Activated naive CD4-positive, alpha-beta T cell treated with anti-CD3 and anti-CD28 coated beads, Interleukin-2, amount 10 ng/mL, durations not matched to agents 7 days and 5 days (primary cell): Measurements from ENCODE around the gene DNAJC25.
"Not testable (repeated sequence)": the region's sequence is repeated elsewhere in the genome, so short reads cannot be mapped to it uniquely, and the experiment has no call there.

Source experiments
- CTCF ChIA-PET: fragments of 350-600 bp; sonication (Branson Sonifier 250); formaldehyde crosslinking; loops from one replicate; lab custom pipeline; 2021; ENCODE audit warnings: antibody characterized with exemption; lab: Charles Lee
- DNase-seq: peaks from one replicate; pipeline ENCODE4 v3.0.0-alpha.2; 2020
- H3K27ac Mint-ChIP-seq: one replicate; pipeline ENCODE4 v1.8.0; 2021; ENCODE audit warnings: mild to moderate bottlenecking, moderate library complexity, mixed read lengths
- H3K27me3 Mint-ChIP-seq: one replicate; pipeline ENCODE4 v1.8.0; 2021; ENCODE audit warnings: mild to moderate bottlenecking, mixed read lengths
- H3K36me3 Mint-ChIP-seq: one replicate; pipeline ENCODE4 v1.8.0; 2021; ENCODE audit warnings: mixed read lengths
- H3K4me1 Mint-ChIP-seq: one replicate; pipeline ENCODE4 v1.8.0; 2021; ENCODE audit warnings: mixed read lengths
- H3K4me3 Mint-ChIP-seq: one replicate; pipeline ENCODE4 v1.8.0; 2021; ENCODE audit warnings: mild to moderate bottlenecking, moderate library complexity, mixed read lengths
- H3K9me3 Mint-ChIP-seq: one replicate; pipeline ENCODE4 v1.8.0; 2021; ENCODE audit warnings: mixed read lengths

DNAJC25 gene

DNA sequence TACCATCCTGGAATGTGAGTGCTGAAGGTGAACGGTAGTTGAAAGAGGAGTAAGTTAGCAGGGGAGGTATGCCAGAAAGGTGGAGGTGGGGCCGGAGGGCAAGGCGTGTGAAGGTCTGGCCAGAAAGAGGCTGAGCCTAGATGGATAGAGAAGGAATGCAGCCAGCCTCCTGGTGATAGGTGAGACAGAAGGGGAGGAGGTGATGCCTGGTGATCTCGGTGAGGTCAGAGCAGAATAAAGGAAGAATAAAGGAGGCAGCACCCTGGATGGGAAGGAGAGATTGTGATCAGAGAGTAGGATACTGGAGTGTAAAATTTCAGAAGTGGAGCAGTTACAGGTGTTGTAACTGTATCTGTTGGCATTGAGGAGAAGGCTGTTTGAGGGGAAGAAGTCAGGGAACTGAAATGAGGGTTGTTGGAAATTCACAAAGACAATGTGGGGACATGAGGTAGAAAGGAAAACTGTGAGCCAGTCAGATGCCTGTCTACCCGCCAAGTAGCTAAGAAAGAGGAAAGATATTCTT lies 32.2 kb downstream of the DNAJC25 start:
- Mint-ChIP-seq H3K36me3 (peaks cover 30% of the 10 kb centered on the region), H3K27me3 (peaks cover 4% of the 10 kb centered on the region), H3K27ac (peak overlapping the region; percentile 94), H3K4me3 (peak overlapping the region; percentile 94), H3K9me3 (no peaks in the 10 kb centered on the region), H3K4me1 (peaks cover 34% of the 10 kb centered on the region)
- no peak for DNase-seq
- CTCF ChIA-PET, result interaction anchor here (0.6 kb wide), 1 partner anchor 963 kb away, joined by 3 read pairs; no protein-coding TSS in a partner anchor

GRCh38 chr9:111668026-111668573 lies 37.0 kb downstream of the DNAJC25 start:
- no peak overlapping the region for H3K4me3 Mint-ChIP-seq
- CTCF ChIA-PET, result no interaction called here
- H3K9me3 Mint-ChIP-seq, result no peaks in the 10 kb centered on the region
- no peaks in the 10 kb centered on the region for H3K27me3 Mint-ChIP-seq
- DNase-seq, result no peak
- H3K36me3 Mint-ChIP-seq, result peaks cover 43% of the 10 kb centered on the region
- no peak overlapping the region for H3K27ac Mint-ChIP-seq
- peaks cover 21% of the 10 kb centered on the region for H3K4me1 Mint-ChIP-seq

DNA sequence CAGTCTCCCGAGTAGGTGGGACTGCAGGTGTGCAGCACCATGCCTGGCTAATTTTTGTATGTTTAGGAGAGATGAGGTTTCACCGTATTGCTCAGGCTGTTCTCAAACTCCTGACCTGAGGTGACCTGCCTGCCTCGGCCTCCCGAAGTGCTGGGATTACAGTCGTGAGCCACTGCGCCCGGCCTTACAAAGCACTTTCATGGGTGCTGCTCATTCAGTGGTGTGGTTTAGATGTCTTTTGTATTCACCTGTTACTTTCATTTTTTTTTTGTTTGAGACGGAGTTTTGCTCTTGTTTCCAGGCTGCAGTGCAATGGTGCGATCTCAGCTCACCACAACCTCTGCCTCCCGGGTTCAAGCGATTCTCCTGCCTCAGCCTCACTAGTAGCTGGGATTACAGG lies 37.5 kb downstream of the DNAJC25 start:
- H3K4me3 Mint-ChIP-seq, H3K27me3 Mint-ChIP-seq, H3K27ac Mint-ChIP-seq, H3K9me3 Mint-ChIP-seq, CTCF ChIA-PET, DNase-seq: not testable (repeated sequence)
- H3K36me3 Mint-ChIP-seq, result peaks cover 39% of the 10 kb centered on the region
- H3K4me1 Mint-ChIP-seq, result peaks cover 16% of the 10 kb centered on the region

GRCh38 chr9:111674319-111674718 lies 43.2 kb downstream of the DNAJC25 start:
- DNase-seq, result no peak
- CTCF ChIA-PET, result no interaction called here

GRCh38 chr9:111676116-111676515 lies 45.0 kb downstream of the DNAJC25 start:
- Mint-ChIP-seq H3K36me3 (peaks cover 20% of the 10 kb centered on the region), H3K27me3 (no peaks in the 10 kb centered on the region), H3K27ac (no peak overlapping the region), H3K9me3 (no peaks in the 10 kb centered on the region), H3K4me1 (no peaks in the 10 kb centered on the region), H3K4me3 (no peak overlapping the region)
- no peak for DNase-seq
- CTCF ChIA-PET, result no interaction called here

More at GRCh38 chr9:111674319-111674718, 43.2 kb downstream of the DNAJC25 start:
- Mint-ChIP-seq H3K27me3 (no peaks in the 10 kb centered on the region), H3K27ac (no peak overlapping the region), H3K9me3 (no peaks in the 10 kb centered on the region), H3K4me3 (no peak overlapping the region), H3K4me1 (no peaks in the 10 kb centered on the region), H3K36me3 (peaks cover 28% of the 10 kb centered on the region)

DNA sequence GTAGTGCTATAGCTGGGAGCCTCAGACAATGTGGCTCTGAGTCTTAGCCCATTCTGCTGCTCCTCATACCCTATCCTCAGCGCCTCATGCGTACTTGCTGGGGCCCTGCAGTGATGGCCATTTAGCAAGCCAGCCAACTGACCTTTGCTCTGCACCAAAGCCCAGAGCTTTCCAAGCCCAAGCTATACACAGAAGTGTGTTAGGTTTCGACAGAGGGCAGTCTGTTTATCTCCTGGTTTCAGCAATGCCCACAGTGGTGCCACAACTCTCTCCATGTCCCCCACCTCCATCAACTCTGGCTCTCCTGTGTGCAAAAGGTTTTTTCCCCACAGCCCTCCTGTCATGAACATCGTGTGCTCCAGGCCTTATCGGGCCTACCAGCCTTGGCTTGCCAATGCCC lies 47.2 kb downstream of the DNAJC25 start:
- CTCF ChIA-PET, result no interaction called here
- H3K9me3 Mint-ChIP-seq, result no peaks in the 10 kb centered on the region
- H3K4me1 Mint-ChIP-seq, result no peaks in the 10 kb centered on the region
- H3K27me3 Mint-ChIP-seq, result no peaks in the 10 kb centered on the region
- no peak overlapping the region for H3K4me3 Mint-ChIP-seq
- no peak for DNase-seq
- H3K36me3 Mint-ChIP-seq, result peaks cover 19% of the 10 kb centered on the region
- no peak overlapping the region for H3K27ac Mint-ChIP-seq

DNA sequence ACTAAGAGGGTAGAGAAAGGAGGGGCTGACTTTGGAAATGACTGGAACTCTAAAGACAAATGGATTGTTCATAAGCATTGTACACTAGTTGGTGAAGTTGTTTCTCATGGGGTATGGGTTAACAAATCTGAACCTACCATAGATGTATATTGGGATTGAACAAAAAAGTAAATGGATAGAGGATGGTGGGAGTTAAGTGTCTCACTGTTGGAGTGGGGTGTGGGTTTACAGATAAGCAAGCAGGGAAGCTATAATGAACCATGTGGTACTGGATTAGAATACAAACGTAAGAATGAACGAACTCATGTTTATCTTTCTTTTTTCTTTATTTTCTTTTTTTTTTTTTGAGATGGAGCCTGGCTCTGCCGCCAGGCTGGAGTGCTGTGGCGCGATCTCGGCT lies 48.1 kb downstream of the DNAJC25 start:
- Mint-ChIP-seq H3K4me1 (no peaks in the 10 kb centered on the region), H3K36me3 (peaks cover 18% of the 10 kb centered on the region), H3K27me3 (no peaks in the 10 kb centered on the region), H3K27ac (no peak overlapping the region), H3K4me3 (no peak overlapping the region), H3K9me3 (no peaks in the 10 kb centered on the region)
- DNase-seq, result no peak
- CTCF ChIA-PET, result no interaction called here

DNA sequence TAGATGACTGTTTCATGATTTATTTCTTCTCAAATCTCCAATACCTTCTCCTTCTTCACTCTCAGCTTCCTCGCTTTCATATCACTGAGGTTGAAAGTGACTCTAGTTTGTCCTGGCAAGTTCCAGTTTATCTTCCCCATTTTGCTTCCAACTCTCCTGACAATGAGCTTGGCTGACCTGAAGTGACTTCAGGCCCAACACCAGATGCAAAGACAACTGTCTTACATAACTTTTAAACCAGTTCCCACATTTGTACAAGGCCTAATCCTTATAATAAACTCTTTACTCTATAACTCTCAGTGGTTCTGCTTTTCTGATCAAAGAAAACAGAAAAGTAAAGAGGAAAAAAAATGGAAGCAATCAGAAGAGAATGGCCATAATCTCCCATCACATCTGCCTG lies 52.3 kb downstream of the DNAJC25 start:
- no peaks in the 10 kb centered on the region for H3K4me1 Mint-ChIP-seq
- no peak overlapping the region for H3K4me3 Mint-ChIP-seq
- DNase-seq, result no peak
- H3K27ac Mint-ChIP-seq, result no peak overlapping the region
- H3K36me3 Mint-ChIP-seq, result peaks cover 8% of the 10 kb centered on the region
- CTCF ChIA-PET, result no interaction called here
- no peaks in the 10 kb centered on the region for H3K27me3 Mint-ChIP-seq
- no peaks in the 10 kb centered on the region for H3K9me3 Mint-ChIP-seq

DNA sequence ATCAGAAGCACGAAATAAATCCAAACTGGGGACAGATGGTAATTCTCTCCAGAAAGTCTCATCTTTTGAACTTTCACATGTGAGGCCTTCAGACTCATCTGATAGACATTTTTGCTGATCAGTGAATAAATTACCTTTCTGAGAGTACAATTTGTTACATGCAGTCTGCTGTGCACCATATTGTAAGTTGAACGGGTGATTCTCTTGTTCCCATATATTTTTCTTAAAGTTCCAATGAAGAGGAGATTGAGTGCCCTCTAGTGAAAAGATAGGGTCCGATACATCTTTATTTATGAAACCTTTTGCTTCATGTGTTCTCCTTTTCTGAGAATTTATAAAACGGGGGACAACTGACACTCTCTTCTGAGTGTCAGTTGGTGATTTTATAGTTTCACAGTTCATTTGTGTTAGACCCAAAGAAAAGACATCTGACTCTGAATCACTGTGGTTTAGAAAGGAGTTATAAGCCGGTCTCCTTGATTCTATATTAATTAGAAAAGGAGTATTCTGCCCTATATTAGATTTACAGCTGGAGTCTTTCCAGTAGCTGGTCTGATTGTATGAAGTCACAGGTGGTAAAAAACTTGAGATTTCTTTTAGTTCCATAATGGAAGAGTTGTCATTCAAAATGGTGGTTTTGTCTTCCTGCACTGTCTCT lies 60.7 kb downstream of the DNAJC25 start:
- CTCF ChIA-PET, result interaction anchor here (3.6 kb wide), 1 partner anchor 94 kb away, joined by 26 read pairs; no protein-coding TSS in a partner anchor
- DNase-seq, result no peak

GRCh38 chr9:111696796-111697195 lies 65.7 kb downstream of the DNAJC25 start:
- DNase-seq, result no peak
- no peak overlapping the region for H3K4me3 Mint-ChIP-seq
- H3K36me3 Mint-ChIP-seq, result peaks cover 8% of the 10 kb centered on the region
- no peaks in the 10 kb centered on the region for H3K9me3 Mint-ChIP-seq
- no peak overlapping the region for H3K27ac Mint-ChIP-seq
- CTCF ChIA-PET, result no interaction called here
- no peaks in the 10 kb centered on the region for H3K27me3 Mint-ChIP-seq
- peaks cover 5% of the 10 kb centered on the region for H3K4me1 Mint-ChIP-seq

More for the DNA sequence above, 60.7 kb downstream of the DNAJC25 start:
- H3K9me3 Mint-ChIP-seq, result no peaks in the 10 kb centered on the region
- no peaks in the 10 kb centered on the region for H3K27me3 Mint-ChIP-seq
- H3K4me1 Mint-ChIP-seq, result peaks cover 2% of the 10 kb centered on the region
- no peak overlapping the region for H3K27ac Mint-ChIP-seq
- peaks cover 1% of the 10 kb centered on the region for H3K36me3 Mint-ChIP-seq
- no peak overlapping the region for H3K4me3 Mint-ChIP-seq

DNA sequence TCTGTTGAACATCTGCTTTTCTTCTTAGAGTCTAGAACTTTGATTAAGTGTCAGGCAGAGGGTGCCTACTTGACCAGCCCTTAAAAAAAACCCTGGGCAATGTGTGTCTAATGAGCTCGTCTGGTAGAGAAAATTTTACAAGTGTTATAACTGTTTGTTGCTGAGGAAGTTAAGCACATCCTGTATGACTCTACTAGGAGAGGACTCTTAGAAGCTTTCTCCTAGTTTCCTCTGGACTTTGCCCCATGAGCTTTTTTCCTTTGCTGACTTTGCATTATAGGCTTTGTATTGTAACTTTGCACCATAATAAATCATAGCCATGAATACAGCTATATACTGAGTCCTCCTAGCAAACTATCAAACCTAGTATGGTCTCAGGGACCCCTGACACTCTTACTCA lies 69.6 kb downstream of the DNAJC25 start:
- peaks cover 7% of the 10 kb centered on the region for H3K36me3 Mint-ChIP-seq
- no peaks in the 10 kb centered on the region for H3K27me3 Mint-ChIP-seq
- CTCF ChIA-PET, result interaction anchor here (0.7 to 1.0 kb wide), 2 partner anchors 10 to 43 kb away, joined by 3 read pairs; no protein-coding TSS in a partner anchor
- no peak overlapping the region for H3K4me3 Mint-ChIP-seq
- H3K4me1 Mint-ChIP-seq, result peaks cover 5% of the 10 kb centered on the region
- DNase-seq, result no peak
- no peaks in the 10 kb centered on the region for H3K9me3 Mint-ChIP-seq
- no peak overlapping the region for H3K27ac Mint-ChIP-seq
